Endothelial cell of umbilical vein (primary cell): ENCODE measurements around the gene SUPT5H. TPM values are rescaled to one million over a fixed set of nuclear protein-coding genes. Genes with fewer than 3 reads are reported as not detected.

ENCODE experiments used
- BruUV-seq: library from RNA; stranded (reverse); fragments of 400-500 nt; replicated peaks from 2 replicates; lab custom pipeline; 2021; lab: Mats Ljungman, UMichigan
- CTCF ChIA-PET: fragments of 300-600, 350-600 bp; sonication (Branson Sonifier 250); formaldehyde crosslinking; loops from one replicate; lab custom pipeline; 2021; ENCODE audit warnings: antibody characterized with exemption, inconsistent platforms; lab: Charles Lee
- POLR2A ChIA-PET: fragments of 300-600, 350-600 bp; sonication (Branson Sonifier 250); formaldehyde crosslinking; loops from one replicate; lab custom pipeline; 2021; ENCODE audit warnings: antibody characterized with exemption, inconsistent platforms; lab: Charles Lee
- DNase-seq: peaks from one replicate; pipeline ENCODE4 v3.0.0-alpha.2; 2011; ENCODE audit warnings: low read depth, low spot score
- FAIRE-seq: peaks from 2 replicates; lab custom pipeline; 2011; peaks lifted over from hg19 to GRCh38; lab: Jason Lieb, UNC
- H2AFZ ChIP-seq: 2 replicates; pipeline ENCODE4 v1.6.0; 2012; ENCODE audit warnings: low read depth, low read length, control low read depth, inconsistent platforms
- H3K27ac ChIP-seq: 2 replicates; pipeline ENCODE4 v1.5.1; 2011; ENCODE audit warnings: low read depth, mild to moderate bottlenecking, control low read depth, low read length, moderate library complexity; ENCODE audit not compliant: insufficient read depth
- H3K27me3 ChIP-seq, 2 experiments: 2 replicates each; pipeline versions ENCODE4 v1.6.0 to v1.6.1; 2011; ENCODE audit warnings: low read length in 2 of 2, mixed read lengths in 1 of 2; ENCODE audit not compliant: control insufficient read depth in 2 of 2, insufficient read depth in 2 of 2
- H3K36me3 ChIP-seq, 2 experiments: 2 replicates in 1 of 2; 3 replicates in 1 of 2; pipeline ENCODE4 v1.5.1; 2011; ENCODE audit warnings: low read length in 2 of 2, mild to moderate bottlenecking in 1 of 2, moderate library complexity in 1 of 2; ENCODE audit not compliant: control insufficient read depth in 2 of 2, insufficient read depth in 2 of 2; ENCODE audit errors: extremely low read depth in 1 of 2
- H3K4me1 ChIP-seq: 3 replicates; pipeline ENCODE4 v1.5.1; 2011; ENCODE audit warnings: mild to moderate bottlenecking, low read length; ENCODE audit not compliant: control insufficient read depth, insufficient read depth; ENCODE audit errors: extremely low read depth
- H3K4me2 ChIP-seq: 2 replicates; pipeline ENCODE4 v1.6.1; 2011; ENCODE audit warnings: low read length, control low read depth, mixed read lengths; ENCODE audit not compliant: insufficient read depth
- H3K4me3 ChIP-seq, 3 experiments: fragments of 200-600 bp in 1 of 3; sonication (generic), shearing (Covaris generic) in 1 of 3; replicated peaks in 1 of 3; 2 replicates each; pipeline ENCODE4 v1.5.1; 2011 to 2016; ENCODE audit warnings: control low read depth in 3 of 3, low read length in 3 of 3, mild to moderate bottlenecking in 2 of 3, inconsistent platforms in 1 of 3, low read depth in 1 of 3, moderate library complexity in 1 of 3; ENCODE audit not compliant: insufficient read depth in 1 of 3
- H3K79me2 ChIP-seq: 2 replicates; pipeline ENCODE4 v1.6.0; 2012; ENCODE audit warnings: low read length, inconsistent platforms; ENCODE audit not compliant: control insufficient read depth, insufficient read depth
- H3K9ac ChIP-seq: replicated peaks from 2 replicates; pipeline ENCODE3; 2011; ENCODE audit warnings: low read length, control low read depth; ENCODE audit not compliant: insufficient read depth; ENCODE audit errors: extremely low read depth
- H3K9me1 ChIP-seq: replicated peaks from 3 replicates; pipeline ENCODE4 v1.6.0; 2011; ENCODE audit warnings: mild to moderate bottlenecking, low read length; ENCODE audit not compliant: control insufficient read depth, insufficient read depth; ENCODE audit errors: extremely low read depth
- H3K9me3 ChIP-seq: replicated peaks from 2 replicates; pipeline ENCODE4 v1.5.1; 2012; ENCODE audit warnings: low read length, inconsistent platforms; ENCODE audit not compliant: control insufficient read depth, insufficient read depth
- H4K20me1 ChIP-seq: replicated peaks from 2 replicates; pipeline ENCODE3; 2011; ENCODE audit warnings: mild to moderate bottlenecking, low read length; ENCODE audit not compliant: control insufficient read depth, insufficient read depth; ENCODE audit errors: extremely low read depth
- CTCF ChIP-seq, 2 donors: IDR thresholded peaks; 1 replicate in 1 of 2; 2 replicates in 1 of 2; pipeline ENCODE4 v1.5.1; 2011; ENCODE audit warnings: low read length in 2 of 2, mild to moderate bottlenecking in 2 of 2, moderate library complexity in 2 of 2, control low read depth in 1 of 2, inconsistent platforms in 1 of 2, low read depth in 1 of 2; ENCODE audit not compliant: insufficient read depth in 1 of 2; ENCODE audit errors: extremely low read depth in 1 of 2
- EZH2 ChIP-seq: IDR thresholded peaks from 2 replicates; pipeline ENCODE4 v1.6.1; 2012; ENCODE audit warnings: borderline replicate concordance, low read depth, mild to moderate bottlenecking, moderate library complexity, low read length, inconsistent platforms; ENCODE audit not compliant: severe bottlenecking
- FOS ChIP-seq: IDR thresholded peaks from 2 replicates; pipeline ENCODE4 v1.6.1; 2011; ENCODE audit warnings: mild to moderate bottlenecking, low read length, moderate library complexity, borderline replicate concordance; ENCODE audit not compliant: insufficient read depth
- GATA2 ChIP-seq: IDR thresholded peaks from 2 replicates; pipeline ENCODE4 v1.7.0; 2011; ENCODE audit warnings: low read depth, mild to moderate bottlenecking, moderate library complexity, mixed read lengths, low read length; ENCODE audit not compliant: insufficient read length, insufficient read depth
- JUN ChIP-seq: IDR thresholded peaks from 2 replicates; pipeline ENCODE4 v1.6.1; 2011; ENCODE audit warnings: borderline replicate concordance, low read depth; ENCODE audit not compliant: insufficient read length, insufficient read depth
- MAX ChIP-seq: IDR thresholded peaks from 2 replicates; pipeline ENCODE4 v1.6.1; 2011; ENCODE audit not compliant: insufficient read depth, insufficient read length
- MYC ChIP-seq: IDR thresholded peaks from one replicate; pipeline ENCODE4 v1.6.1; 2011; ENCODE audit warnings: mild to moderate bottlenecking, low read depth, low read length
- POLR2A ChIP-seq: IDR thresholded peaks from 2 replicates; pipeline ENCODE4 v1.6.1; 2012; ENCODE audit warnings: low read depth, mild to moderate bottlenecking, control low read depth, low read length
- POLR2AphosphoS5 ChIP-seq: IDR thresholded peaks from 2 replicates; pipeline ENCODE4 v1.6.1; 2012; ENCODE audit warnings: low read depth, mild to moderate bottlenecking, control low read depth, low read length, moderate library complexity; ENCODE audit not compliant: insufficient read depth
- dilution Hi-C: fragments of 300-500 bp; cut with MboI; formaldehyde crosslinking; loops from one replicate; pipeline ENCODE4 v1.15.0; 2019; ENCODE audit warnings: low sequenced_read_pairs; ENCODE audit not compliant: extremely low pct_ligation_motif_present
- intact Hi-C: fragments of 100-400 bp; cut with micrococcal nuclease; formaldehyde crosslinking; loops from one replicate; pipeline ENCODE4 v1.10.0; 2022
- polyA plus RNA-seq, 4 experiments: library from polyadenylated mRNA; depleted of rRNA in 3 of 4; stranded (reverse) in 3 of 4; unstranded in 1 of 4; fragments of >200 nt; gene quantifications; 2 replicates each; pipeline versions ENCODE4 v1.2.1 to v1.2.3, GENCODE V29; 2011 to 2012; ENCODE audit warnings: missing spikeins in 1 of 4
- total RNA-seq: library from RNA; stranded (reverse); gene quantifications from 2 replicates; pipeline ENCODE4 v1.2.3, GENCODE V29; 2021

Gene SUPT5H
- total and polyA plus RNA-seq, 2 donors (not counting 3 experiments of a cell fraction or from before 2014, with no cell fraction given): 87.6 to 120 TPM

GRCh38 chr19:39422020-39422419 lies 23.4 kb upstream of the SUPT5H start:
- intact Hi-C loops (no loop called here), dilution Hi-C loops (no loop called here)
- no peaks in the 10 kb centered on the region for H3K9me1 ChIP-seq
- no peaks in the 10 kb centered on the region for H3K4me1 ChIP-seq
- H3K9ac ChIP-seq: no peak overlapping the region
- peaks cover 11 to 43% of the 10 kb centered on the region in 2 experiments for H3K36me3 ChIP-seq
- DNase-seq: no peak
- TF ChIP-seq MAX (no peak), GATA2 (no peak), JUN (no peak), MYC (no peak), POLR2A (no peak)
- CTCF ChIA-PET: interaction anchor here (0.5 kb wide), 1 partner anchor 23 kb away, joined by 4 read pairs; the partner anchor contains the start of gene SUPT5H
- H3K79me2 ChIP-seq: no peaks in the 10 kb centered on the region
- no peaks in the 10 kb centered on the region for H3K27me3 ChIP-seq
- FAIRE-seq: no peak
- no peak overlapping the region for H3K4me3 ChIP-seq
- POLR2A ChIA-PET: no interaction called here
- no peaks in the 10 kb centered on the region for H4K20me1 ChIP-seq
- H2AFZ ChIP-seq: no peak overlapping the region
- no peak overlapping the region for H3K27ac ChIP-seq
- H3K9me3 ChIP-seq: no peaks in the 10 kb centered on the region
- H3K4me2 ChIP-seq: no peak overlapping the region
- no TSS peak for BruUV-seq

- FAIRE-seq (no peak), DNase-seq (no peak)
- no peaks in the 10 kb centered on the region for H4K20me1 ChIP-seq
- H3K9ac ChIP-seq: no peak overlapping the region
- no peak overlapping the region for H3K4me3 ChIP-seq
- H3K4me1 ChIP-seq: peaks cover 4% of the 10 kb centered on the region
- BruUV-seq: no TSS peak
- H3K36me3 ChIP-seq: peaks cover 11 to 38% of the 10 kb centered on the region in 2 experiments
- H3K9me3 ChIP-seq: no peaks in the 10 kb centered on the region
- ChIA-PET CTCF (interaction anchor here (1.2 kb wide), 1 partner anchor 10 kb away, joined by 4 read pairs; no protein-coding TSS in a partner anchor), POLR2A (interaction anchor here (2.2 kb wide), 1 partner anchor 12 kb away, joined by 9 read pairs; the partner anchor contains the start of gene RPS16)
- H3K79me2 ChIP-seq: no peaks in the 10 kb centered on the region
- H3K27ac ChIP-seq: no peak overlapping the region
- H3K4me2 ChIP-seq: no peak overlapping the region
- no peaks in the 10 kb centered on the region for H3K27me3 ChIP-seq
- H2AFZ ChIP-seq: no peak overlapping the region
- TF ChIP-seq POLR2A (no peak), JUN (no peak), POLR2AphosphoS5 (no peak), GATA2 (no peak), MAX (no peak), MYC (no peak), CTCF (IDR thresholded peaks at IDR 0.05; ENCODE audit: extremely low read depth in 1 of 2, insufficient read depth in 1 of 2, low read depth in 1 of 2, low read length in 2 of 2) (no peak), FOS (no peak), EZH2 (no peak)
- dilution Hi-C loops: no loop called here
- intact Hi-C loops: no loop called here
- H3K9me1 ChIP-seq: no peaks in the 10 kb centered on the region
These were observed 21.9 kb upstream of the SUPT5H start for GRCh38 chr19:39423258-39424086.
